DMS114 treated with DMSO at 0.1 percent for 48 hours (cell line): ENCODE measurements around the gene NR4A1.

Experiments
- DNase-seq: peaks from one replicate; lab custom pipeline; 2025; ENCODE audit not compliant: unreplicated experiment; lab: John Stamatoyannopoulos, UW

The NR4A1 gene

GRCh38 chr12:52050758-52051541 is at the start of gene NR4A1:
Gene NR4A1 (plus strand): TSS chr12:52051442. CDS start chr12:52054329, 2,887 bp downstream.
- DNase-seq, result peak; percentile 80

GRCh38 chr12:52003016-52003550 is 48.2 kb upstream of the NR4A1 start:
- DNase-seq, result no peak

- no peak for DNase-seq
Measured at GRCh38 chr12:52003591-52003990, 47.7 kb upstream of the NR4A1 start.

- DNase-seq, result peak; percentile 65
Measured at GRCh38 chr12:52004042-52004648, 47.1 kb upstream of the NR4A1 start.

GRCh38 chr12:52005218-52005902 is 45.9 kb upstream of the NR4A1 start:
- no peak for DNase-seq

- no peak for DNase-seq
Measured at GRCh38 chr12:52005903-52006703, 45.1 kb upstream of the NR4A1 start.

DNA sequence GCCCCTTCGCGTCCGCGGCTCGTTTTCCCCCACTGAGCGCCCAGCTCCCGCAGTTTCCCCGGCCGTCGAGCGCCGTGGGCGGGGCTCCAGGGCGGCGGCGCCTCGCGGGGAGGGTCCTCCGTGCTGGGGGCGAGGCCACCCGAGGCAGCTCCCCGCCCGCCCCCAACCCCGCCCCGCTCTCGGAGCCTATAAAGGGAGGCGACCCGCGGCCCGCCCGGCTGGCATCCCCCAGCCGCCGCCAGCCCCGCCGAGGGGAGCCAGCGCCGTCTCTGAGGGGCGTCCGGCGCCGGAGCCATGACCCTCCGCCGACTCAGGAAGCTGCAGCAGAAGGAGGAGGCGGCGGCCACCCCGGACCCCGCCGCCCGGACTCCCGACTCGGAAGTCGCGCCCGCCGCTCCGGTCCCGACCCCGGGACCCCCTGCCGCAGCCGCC is 44.5 kb upstream of the NR4A1 start, which contains the start of gene TAMALIN:
TAMALIN (plus strand) TSS at position 221 of the 432 bp plus-strand sequence; CDS start at position 295, 74 bp downstream.
- no peak for DNase-seq

GRCh38 chr12:52007158-52007921 is 43.9 kb upstream of the NR4A1 start:
- no peak for DNase-seq

- DNase-seq, result no peak
Measured at GRCh38 chr12:52007982-52008510, 43.2 kb upstream of the NR4A1 start.

- no peak for DNase-seq
Measured at GRCh38 chr12:52009081-52009751, 42.0 kb upstream of the NR4A1 start.

DNA sequence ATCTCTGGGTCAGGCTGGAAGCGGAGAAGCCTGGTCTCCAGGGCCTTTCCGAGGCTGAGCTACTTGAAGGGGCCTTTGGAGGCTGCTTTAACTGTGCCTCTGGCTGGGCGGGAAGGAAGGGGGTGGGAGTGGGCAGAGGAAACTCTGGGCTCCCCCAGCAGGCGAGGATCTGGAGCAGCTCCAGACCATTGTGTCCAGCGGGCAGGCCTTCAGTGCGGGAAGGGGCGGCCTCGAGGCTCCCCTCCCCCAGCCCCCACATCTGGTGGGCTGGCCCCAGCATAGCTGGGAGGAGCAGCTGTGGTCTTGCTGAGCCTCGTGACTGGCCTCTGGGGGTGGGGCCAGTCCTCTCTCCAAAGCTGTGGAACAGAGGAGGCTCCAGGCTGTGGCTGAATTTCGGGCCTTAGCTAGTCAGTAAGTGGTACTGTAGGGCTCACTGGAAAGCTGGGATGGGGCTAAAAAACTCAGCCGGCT is 41.1 kb upstream of the NR4A1 start:
- DNase-seq, result no peak

- no peak for DNase-seq
Measured at GRCh38 chr12:52010692-52011601, 40.3 kb upstream of the NR4A1 start.

DNA sequence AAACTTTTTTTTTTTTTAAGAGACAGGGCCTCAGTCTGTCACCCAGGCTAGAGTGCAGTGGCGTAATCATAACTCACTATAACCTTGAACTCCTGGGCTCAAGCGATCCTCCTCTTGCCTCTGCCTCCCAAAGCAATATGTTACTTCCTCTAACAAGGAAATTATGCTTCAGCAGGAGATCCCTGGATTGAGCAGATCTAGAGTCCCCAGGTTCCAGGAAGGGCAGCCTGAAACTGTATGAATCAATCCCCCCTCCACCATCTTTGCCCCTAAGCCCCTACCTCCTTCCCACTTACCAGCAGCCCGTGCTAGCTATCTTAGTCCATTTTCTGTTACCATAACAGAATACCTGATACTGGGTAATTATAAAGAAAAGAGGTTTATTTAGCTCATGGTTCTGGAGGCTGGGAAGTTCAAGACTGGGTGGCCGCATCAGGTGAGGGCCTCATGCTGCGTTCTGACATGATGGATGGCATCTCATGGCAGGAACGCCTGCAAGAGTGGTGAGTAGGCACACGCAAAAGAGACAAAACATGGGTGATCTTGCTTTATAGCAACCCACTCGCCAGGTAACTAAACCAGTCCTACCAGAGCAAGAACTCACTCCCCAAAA is 39.5 kb upstream of the NR4A1 start:
- DNase-seq, result no peak

- DNase-seq, result no peak
Measured at GRCh38 chr12:52013626-52014310, 37.5 kb upstream of the NR4A1 start.

GRCh38 chr12:52014567-52015530 is 36.4 kb upstream of the NR4A1 start:
- DNase-seq, result no peak

DNA sequence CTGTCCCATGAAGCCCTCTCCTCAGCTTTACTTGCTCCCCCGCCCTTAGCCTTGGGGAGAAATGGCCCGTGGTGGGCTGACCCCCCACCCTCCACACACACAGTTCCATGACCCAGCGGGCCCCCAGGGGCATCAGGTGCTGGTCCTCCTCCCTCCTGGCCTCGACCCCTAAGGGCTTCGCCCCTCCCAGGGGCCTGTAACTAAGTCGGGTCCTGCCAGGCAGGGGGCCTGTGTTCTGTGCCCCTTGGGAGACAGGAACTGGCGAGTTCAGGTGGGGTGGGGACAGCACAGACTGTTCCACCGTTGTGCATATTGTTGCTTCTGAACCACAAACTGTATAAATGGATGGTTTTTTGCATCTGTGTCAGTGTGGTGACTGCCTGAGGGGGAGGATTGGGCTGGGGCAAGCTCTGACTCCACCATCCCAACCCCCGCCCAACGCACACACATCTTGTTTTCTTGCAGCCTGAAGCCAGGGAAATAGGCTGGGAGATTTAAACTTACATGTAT is 35.7 kb upstream of the NR4A1 start:
- no peak for DNase-seq
